Inferior parietal cortex (tissue), 1 donor: Measurements from ENCODE around the gene PTDSS2.
"Not testable (repeated sequence)": the region's sequence is repeated elsewhere in the genome, so short reads cannot be mapped to it uniquely, and the experiment has no call there.

Source experiments
- DNase-seq: peaks from one replicate; pipeline ENCODE4 v3.0.0-alpha.2; 2016; ENCODE audit errors: extremely low spot score

Gene PTDSS2

DNA sequence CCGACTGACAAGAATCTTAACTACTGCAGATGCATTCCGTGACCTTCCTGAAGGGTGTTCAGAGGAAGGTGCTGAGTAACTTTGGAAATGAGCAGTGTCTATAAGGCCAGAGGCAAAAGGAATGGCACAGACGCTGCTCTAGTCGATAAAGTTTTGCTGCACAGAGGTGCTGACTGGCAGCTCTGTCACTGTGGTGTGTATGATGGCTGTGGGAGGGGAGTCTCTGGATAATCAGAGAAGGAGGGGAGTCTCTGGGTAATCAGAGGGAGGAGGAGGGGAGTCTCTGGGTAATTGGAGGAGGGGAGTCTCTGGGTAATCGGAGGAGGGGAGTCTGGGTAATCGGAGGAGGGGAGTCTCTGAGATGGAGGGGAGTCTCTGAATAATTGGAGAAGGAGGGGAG, 18.4 kb downstream of the PTDSS2 start:
- DNase-seq = peak; percentile 11

GRCh38 chr11:469026-469683, 19.1 kb downstream of the PTDSS2 start:
- not testable (repeated sequence) for DNase-seq

DNA sequence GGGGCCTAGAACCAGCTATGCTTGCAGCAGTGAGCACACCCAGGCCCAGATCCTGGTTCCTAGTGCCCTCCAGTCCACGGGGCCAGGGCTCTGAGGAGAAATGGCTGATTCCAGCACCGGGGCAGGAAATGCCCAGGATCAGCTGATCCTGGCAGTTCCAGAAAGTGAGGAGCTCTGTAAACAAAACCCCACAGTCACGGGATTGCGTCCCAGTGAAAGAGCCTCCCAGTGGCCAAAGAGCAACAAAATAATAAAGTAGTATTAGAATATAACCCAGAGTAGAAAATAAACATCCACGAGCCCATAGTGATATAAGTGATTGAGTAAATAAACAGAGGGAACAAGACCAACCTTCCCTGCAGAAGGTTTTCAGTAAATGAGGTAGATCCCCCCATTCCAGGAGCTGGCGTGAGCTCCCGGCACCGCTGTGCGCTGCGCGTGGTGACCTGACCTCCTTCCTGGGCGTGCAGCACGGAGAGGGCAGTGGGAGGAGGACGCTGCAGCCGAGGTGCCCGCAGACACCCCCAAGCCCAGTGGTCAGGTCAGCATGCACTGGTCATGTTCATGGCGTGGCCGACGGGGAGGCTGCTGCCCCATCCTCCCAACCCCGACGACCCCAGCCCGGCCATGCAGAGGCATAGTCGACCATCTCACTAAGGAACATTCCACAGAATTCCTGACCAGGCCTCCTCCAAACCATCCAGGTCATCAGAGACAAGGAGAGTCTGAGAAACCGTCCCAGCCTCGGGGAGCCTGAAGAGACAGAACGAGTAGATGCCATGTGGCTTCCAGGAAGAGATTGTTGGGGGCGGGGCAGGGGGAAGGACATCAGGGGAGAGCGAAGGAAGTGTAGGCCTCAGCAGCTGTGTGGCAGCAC, 19.8 kb downstream of the PTDSS2 start:
- DNase-seq = peak; percentile 88

DNA sequence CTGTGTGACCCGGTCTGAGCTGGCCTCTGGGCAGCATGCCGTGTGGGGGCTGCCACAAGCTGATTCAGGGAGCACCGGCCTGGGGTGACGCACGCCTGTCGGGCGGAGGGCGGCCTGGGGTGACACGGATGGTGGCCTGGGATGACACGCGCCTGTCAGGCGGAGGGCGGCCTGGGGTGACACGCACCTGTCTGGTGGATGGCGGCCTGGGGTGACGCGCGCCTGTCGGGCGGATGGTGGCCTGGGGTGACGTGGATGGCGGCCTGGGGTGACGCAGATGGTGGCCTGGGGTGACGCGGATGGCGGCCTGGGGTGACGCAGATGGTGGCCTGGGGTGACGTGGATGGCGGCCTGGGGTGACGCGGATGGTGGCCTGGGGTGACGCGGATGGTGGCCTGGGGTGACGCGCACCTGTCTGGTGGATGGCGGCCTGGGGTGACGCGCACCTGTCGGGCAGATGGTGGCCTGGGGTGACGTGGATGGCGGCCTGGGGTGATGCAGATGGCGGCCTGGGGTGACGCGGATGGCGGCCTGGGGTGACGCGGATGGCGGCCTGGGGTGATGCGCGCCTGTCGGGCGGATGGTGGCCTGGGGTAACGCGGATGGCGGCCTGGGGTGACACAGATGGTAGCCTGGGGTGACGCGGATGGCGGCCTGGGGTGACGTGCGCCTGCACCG, 21.5 kb downstream of the PTDSS2 start:
- DNase-seq = no peak

- no peak for DNase-seq
Observed at GRCh38 chr11:472272-472671, 22.2 kb downstream of the PTDSS2 start.

DNA sequence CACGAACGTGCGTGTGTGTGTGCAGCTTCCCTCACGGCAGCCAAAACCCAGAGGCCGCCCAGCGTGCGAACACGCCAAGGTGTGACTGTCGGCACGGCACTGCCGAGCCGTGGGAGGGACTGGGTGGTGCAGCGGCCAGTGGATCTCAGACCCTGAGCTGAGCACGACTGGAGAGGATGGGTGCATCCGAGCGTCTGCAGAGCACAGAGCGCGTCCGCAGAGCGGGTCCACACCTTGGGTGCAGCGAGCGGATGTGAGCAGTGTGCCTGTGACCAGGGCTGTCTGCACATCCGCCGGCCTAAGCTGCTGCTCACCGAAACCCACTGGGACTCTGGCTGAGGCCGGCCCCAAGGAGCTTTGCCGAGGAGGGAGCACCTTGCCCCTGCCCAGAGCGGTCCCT, 22.7 kb downstream of the PTDSS2 start:
- no peak for DNase-seq

DNA sequence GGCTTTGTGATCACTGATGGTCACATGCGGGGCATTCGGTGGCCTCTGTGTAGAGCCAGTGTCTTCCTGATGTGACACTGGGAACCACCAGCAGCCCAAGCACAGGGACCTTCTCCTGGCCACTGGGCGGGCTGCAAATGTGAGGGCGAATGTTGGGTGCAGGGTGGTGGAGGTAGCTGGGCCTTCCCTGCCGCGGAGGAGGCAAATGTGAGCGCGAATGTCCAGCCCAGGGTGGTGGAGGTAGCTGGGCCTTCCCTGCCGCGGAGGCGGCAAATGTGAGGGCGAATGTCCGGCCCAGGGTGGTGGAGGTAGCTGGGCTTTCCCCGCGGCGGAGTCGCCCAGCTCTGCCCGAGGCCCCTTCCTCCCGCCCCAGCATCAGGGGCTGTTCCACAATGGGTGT, 23.3 kb downstream of the PTDSS2 start:
- no peak for DNase-seq

GRCh38 chr11:473962-474785, 24.1 kb downstream of the PTDSS2 start:
- no peak for DNase-seq

DNA sequence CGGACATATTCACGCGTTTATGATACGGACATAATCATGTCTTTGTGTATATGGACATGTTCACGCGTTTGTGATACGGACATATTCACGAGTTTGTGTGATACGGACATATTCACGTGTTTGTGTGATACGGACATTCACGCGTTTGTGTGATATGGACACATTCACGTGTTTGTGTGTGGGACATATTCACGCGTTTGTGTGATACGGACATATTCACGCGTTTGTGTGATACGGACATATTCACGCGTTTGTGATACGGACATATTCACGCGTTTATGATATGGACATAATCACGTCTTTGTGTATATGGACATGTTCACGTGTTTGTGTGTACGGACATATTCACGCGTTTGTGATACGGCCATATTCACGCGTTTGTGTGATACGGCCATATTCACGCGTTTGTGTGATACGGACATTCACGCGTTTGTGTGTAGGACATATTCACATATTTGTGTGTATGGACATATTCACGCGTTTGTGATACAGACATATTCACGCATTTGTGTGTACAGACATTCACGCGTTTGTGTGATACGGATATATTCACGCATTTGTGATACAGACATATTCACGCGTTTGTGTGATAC, 24.9 kb downstream of the PTDSS2 start:
- DNase-seq = no peak

DNA sequence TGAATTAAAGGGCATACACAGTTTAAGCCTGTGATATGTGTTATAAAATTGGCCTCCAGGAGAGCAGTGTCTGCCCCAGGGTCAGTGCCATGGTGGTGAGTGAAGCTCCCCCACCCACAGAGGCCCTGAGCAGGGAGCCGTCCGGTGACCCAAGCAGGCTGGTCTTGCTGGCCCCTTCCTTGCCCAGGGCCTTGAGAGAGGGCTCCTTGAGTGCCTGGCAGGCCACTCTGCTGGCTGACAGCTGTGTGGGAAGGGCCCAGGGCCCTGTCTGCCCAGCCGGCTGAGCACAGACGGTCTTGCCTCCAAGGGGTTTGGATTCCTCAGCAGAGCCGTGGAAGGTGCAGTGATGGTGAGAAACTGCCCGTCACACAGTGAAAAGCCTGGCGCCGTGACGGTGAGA, 25.9 kb downstream of the PTDSS2 start:
- DNase-seq = no peak

DNA sequence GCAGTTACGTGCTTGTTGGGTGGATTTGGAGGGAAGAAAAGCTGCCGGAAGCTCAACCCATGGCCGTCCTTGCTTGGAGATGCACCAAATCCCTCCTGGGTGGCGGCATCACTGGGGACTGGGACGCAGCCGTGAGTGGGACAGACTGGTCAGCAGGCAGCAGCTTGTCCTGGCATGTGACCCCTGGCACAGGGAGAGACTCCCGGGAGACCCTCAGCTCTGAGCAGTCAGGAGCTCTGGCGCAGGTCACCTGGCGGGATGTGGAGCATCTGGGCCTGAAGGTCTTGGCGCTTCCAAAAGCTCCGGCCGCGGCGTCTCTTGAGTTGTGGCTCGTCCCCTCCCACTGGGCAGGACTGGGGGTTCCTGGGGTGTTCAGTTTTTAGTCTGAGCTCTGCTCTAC, 26.3 kb downstream of the PTDSS2 start:
- no peak for DNase-seq

GRCh38 chr11:477052-477715, 27.1 kb downstream of the PTDSS2 start:
- no peak for DNase-seq

- DNase-seq = no peak
Observed at GRCh38 chr11:479311-479710, 29.2 kb downstream of the PTDSS2 start.

GRCh38 chr11:484616-485015, 34.5 kb downstream of the PTDSS2 start:
- no peak for DNase-seq

DNA sequence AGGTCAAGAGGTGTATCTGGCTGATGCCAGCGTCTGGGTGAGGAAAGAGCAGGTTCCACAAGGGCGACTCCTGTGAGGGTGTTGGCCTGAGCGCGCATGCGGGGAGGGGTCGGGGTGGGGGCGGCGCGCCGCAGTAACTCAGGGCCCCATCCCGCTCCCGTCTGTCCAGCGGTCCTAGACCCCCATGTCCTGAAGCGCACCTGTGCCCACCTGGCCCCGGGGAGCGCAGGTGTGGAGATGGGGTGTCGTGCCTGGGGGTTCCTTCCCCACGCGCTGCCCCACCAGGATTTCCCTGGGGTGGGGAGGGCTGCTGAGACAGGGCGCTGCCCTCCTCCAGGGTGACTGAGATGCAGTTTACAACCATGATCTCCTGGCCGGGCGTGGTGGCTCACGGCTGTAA, 36.1 kb downstream of the PTDSS2 start:
- DNase-seq = no peak

DNA sequence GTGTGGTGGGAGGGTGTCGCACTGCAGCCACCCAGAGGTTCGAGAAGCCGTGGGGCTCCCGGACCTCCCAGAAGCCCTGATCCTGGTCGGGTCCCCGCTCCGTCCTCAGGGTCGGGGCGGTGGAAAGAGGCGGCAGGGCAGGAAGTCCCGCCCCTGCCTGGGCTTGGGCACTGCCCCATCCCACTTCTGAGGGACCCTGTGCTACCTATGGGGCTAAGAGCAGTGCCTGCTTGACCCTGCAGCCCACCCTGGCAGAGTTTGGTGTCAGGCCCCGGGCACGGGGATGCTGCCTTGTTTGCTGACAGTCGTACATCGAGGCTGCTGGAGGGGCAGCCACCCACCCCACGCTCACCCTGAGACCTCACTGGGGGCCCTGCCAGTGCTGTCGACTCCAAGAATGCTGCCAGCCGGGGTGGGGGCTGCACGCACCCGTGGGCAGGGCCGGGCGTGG, 37.5 kb downstream of the PTDSS2 start:
- no peak for DNase-seq

DNA sequence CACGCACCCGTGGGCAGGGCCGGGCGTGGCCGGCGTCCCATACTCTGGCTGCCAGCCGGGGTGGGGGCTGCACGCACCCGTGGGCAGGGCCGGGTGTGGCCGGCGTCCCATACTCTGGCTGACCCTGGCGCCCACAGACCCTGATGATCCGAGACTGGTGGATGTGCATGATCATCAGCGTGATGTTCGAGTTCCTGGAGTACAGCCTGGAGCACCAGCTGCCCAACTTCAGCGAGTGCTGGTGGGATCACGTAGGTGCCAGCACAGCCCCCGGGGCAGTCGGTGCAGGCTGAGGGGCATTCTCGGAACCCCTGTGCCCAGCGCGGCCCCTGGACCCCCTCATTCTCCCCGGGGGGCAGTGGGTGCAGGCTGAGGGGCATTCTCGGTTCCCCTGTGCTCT, 38.0 kb downstream of the PTDSS2 start:
- DNase-seq = no peak

DNA sequence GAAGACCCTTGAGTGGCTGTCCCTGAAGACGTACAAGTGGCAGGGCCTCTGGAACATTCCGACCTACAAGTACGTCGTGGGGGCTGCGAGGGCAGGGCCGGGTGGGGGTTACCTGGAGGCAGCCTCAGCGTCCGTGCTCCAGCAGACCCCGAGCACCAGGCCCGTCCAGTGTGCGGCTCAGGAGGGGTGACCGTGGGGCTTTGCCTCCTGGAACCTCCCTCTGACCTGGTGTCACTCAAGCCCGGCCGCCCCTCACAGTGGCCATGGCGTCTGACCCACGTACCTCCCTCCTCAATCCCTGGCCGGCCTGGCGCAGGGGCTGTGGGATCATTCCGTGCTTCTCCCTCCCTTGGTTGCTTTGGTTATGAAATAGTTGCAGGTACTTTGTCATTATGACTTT, 38.5 kb downstream of the PTDSS2 start:
- no peak for DNase-seq

DNA sequence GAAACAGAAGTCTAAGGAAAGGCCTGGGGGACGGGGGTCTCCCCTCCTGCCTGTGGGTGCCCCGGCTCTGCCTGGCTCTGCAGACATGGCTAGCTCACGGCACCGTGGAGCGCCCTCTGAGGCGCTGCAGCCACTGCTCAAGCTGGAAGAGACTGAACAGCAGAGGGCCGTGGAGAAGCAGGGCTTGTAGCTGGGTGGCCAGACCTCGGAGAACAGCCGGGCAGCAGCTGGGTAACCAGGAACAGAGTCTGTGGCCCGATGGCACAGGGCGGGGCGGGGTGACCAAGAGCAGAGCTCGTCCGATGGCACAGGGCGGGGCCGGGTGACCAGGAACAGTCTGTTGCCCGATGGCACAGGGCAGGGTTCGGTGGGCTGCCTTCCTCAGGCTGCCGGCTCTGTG, 38.9 kb downstream of the PTDSS2 start:
- no peak for DNase-seq

- no peak for DNase-seq
Observed at GRCh38 chr11:489610-490185, 39.6 kb downstream of the PTDSS2 start.
